GM21737 (cell line): ENCODE measurements around the gene ORC1.

Experiments
- ATAC-seq: cut with Tn5 transposase; IDR thresholded peaks from one replicate; pipeline ENCODE4 v1.9.1; 2021; ENCODE audit warnings: mild to moderate bottlenecking, moderate library complexity; ENCODE audit not compliant: unreplicated experiment

The ORC1 gene

DNA sequence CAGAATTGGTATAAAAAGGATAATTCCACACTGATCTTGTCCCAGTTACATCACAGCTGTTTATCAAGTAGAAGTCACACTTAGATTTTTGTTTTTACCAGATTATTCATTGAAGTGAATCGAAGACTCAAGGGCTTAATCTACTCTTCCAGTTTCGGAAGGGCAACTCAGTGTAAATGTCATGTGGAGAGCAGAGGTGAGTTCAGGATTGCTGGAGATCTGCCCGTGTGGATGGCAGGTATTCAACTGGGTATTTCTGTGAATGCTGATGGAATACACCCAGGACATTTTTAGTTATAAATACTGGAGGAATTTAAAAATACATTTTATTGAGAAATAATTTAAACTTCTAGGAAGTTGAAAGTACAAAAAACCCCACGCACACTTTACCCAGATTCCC lies 57.6 kb downstream of the ORC1 start:
- ATAC-seq: no peak

DNA sequence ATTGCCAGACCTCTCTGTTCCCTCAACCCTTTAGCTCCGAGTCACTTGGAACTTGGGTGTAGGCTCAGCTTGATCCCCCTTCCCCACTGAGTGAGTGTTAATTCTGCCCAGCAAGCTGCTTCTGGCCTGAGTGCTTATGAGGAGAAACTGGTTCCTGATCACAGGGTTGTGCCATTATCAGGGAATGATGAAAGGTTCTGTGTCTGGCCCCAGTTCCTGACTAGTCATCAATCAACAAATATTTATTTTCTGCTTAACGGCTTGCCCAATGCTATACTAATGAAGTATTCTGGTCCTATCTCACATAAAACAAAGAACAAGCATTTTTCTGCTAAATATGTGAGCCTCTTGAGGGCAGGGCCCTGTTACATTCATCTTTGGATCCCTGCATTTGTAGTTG lies 59.0 kb downstream of the ORC1 start:
- no peak for ATAC-seq

DNA sequence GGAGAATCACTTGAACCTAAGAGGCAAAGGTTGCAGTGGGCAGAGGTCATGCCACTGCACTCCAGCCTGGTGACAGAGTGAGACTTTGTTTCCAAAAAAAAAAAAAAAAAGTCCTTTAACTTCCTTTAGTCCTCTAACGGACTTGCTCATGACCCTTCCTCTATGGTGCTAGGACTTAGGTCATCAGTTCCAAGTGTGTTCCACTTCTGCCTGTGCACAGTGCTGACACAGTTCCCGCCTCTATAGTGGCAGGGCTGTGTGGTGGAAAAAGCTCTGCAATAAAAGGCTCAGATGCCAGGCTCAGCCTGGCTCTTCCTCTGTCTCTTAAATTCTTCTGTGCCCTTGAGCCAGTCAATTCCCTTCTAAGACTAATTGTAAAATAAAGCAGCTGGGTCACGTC lies 60.2 kb downstream of the ORC1 start:
- no peak for ATAC-seq

DNA sequence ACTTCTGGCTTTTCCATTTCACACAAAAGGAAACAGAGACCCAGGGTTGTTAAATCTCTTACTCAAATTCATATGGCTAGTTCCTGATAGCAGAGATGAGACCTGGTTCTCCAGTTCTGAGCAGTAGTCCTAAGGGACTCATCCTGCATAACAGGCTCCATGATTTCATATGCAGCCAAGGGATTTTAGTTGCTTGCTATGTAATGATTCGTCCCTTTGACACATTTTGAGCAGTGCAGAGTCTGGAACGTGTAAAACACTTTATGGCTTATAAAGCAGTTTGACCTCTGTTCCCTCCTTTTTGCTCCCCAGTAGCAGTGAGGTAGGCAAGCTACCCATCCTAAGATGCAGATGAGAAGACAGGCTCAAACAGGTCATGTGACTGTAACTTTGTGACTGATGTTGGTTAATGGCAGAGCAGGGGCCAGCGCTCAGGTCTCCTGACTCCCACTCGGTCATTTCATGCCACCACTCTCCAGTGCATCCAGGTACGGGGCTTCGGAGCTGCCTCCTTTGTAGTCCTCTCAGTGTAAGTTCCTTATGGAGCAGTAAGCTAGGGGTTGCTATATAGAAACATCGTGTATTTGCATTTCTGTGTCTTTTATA lies 62.5 kb downstream of the ORC1 start:
- ATAC-seq: no peak

DNA sequence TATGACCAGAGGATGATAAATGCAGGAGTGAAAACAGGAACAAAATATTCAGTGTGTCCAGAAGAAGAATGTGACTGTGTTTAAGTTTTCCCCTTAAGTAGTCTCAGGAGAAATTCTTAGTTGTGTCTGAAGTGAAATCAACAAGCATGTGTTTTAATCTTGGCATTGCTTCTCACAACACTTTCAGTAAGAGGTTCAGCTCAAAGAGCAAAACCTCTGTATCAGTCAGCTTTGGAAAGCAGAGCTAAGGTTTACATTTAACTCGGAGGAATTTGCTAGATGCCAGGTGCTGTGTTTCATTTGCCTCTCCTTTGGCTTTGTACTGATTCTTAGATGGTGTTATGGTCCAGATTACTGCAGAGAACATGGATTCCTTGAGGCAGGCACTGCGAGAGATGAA lies 66.8 kb downstream of the ORC1 start:
- ATAC-seq: no peak

DNA sequence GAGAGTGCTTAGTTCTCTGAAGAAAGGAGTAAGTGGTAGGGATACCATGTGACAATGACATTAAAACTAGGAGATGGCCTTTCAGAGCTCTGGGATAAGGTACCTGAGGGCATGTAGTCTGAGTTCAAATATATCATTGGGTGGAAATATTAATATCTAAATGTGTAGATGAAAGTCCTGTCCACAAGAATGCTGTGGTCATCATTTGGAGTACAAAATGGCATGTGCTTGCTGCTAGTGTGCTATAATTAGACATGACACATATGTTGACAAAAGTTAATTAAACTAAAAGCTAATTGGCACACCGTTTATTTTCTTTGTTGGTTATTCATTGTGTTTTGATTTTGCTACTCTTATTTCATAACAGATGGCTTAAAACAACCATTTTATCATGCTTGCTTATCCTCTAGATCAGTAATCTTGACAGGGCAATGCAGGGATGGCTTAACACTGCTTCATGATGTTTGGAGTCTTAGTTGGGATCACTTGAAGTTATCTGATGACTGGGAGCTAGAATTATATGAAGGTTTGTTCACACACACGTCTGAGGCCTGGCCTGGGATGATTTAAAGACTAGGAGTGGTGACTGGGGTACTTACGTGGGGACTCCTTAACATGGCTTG lies 69.2 kb downstream of the ORC1 start:
- no peak for ATAC-seq

DNA sequence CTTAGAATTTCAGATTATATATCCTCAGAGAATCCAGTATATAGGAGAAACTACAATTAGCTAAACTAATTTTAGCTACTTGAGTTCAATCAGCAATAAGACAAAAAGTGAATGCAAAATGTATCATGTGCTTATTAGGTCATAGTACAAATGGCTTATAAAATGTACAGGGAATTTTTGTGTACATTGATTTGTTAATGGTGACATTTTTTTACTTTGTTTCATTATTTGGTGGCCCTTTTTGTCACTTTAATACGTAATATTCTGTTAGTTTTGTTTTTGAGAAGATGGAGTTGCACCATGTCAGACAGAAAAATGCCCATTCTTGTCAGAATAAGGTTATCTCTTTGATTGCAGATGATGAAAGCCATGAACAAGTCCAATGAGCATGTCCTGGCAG lies 71.8 kb downstream of the ORC1 start:
- no peak for ATAC-seq

DNA sequence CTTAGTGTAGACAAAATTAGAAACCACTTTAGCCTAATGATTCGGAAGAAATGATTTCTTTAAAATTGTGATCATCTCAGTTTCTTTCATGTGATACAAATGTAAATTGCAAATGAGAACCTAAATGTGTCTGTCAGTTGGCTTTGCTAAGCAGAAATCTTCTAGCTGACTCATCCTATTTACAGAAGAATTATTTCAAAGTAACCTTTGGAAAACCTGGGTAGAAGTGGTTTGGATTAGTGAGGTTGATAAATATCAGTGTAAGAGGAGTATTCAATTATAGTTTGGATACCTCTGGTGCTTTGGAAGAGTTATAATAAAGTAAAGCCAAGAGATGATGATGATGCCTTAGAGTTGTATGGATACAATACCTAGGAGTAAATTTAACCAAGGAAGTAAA lies 75.6 kb downstream of the ORC1 start:
- no peak for ATAC-seq

DNA sequence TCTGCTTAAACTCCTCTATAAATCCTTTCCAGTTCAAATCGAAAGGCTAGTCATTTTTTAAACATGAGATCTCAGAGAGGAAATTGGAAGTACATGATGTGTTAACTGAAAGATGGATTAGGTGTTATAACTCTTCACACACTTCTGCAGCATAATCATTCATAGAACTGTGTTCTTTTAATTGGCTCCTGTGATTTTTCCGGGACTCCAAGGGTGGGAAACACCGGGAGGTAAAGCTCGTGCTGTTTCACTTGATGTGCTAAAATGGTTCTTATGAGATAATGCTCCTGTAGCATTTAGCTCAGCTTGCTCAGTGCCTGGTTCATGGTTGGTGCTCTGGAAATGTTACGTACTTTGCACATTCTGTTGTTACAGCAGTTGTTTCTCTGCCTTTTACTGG lies 78.4 kb downstream of the ORC1 start:
- ATAC-seq: no peak

DNA sequence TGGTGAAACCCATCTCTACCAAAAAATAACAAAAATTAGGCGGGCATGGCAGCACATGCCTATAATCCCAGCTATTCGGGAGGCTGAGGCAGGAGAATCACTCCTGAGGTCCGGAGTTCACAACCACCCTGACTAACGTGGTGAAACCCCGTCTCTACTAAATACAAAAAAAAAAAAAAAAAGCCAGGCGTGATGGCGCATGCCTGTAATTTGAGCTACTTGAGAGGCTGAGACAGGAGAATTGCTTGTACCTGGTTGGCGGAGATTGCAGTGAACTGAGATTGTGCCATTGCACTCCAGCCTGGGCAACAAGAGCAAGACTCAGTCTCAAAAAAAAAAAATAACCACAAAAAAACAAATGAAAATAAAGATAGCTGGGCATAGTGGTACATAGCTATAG lies 80.5 kb downstream of the ORC1 start:
- no peak for ATAC-seq
